NCI-H1694 (cell line): ENCODE results near the gene FAM83D.

Experiments used
- DNase-seq: peaks from one replicate; lab custom pipeline; 2025; lab: John Stamatoyannopoulos, UW

FAM83D gene, protein sequence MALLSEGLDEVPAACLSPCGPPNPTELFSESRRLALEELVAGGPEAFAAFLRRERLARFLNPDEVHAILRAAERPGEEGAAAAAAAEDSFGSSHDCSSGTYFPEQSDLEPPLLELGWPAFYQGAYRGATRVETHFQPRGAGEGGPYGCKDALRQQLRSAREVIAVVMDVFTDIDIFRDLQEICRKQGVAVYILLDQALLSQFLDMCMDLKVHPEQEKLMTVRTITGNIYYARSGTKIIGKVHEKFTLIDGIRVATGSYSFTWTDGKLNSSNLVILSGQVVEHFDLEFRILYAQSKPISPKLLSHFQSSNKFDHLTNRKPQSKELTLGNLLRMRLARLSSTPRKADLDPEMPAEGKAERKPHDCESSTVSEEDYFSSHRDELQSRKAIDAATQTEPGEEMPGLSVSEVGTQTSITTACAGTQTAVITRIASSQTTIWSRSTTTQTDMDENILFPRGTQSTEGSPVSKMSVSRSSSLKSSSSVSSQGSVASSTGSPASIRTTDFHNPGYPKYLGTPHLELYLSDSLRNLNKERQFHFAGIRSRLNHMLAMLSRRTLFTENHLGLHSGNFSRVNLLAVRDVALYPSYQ

DNA sequence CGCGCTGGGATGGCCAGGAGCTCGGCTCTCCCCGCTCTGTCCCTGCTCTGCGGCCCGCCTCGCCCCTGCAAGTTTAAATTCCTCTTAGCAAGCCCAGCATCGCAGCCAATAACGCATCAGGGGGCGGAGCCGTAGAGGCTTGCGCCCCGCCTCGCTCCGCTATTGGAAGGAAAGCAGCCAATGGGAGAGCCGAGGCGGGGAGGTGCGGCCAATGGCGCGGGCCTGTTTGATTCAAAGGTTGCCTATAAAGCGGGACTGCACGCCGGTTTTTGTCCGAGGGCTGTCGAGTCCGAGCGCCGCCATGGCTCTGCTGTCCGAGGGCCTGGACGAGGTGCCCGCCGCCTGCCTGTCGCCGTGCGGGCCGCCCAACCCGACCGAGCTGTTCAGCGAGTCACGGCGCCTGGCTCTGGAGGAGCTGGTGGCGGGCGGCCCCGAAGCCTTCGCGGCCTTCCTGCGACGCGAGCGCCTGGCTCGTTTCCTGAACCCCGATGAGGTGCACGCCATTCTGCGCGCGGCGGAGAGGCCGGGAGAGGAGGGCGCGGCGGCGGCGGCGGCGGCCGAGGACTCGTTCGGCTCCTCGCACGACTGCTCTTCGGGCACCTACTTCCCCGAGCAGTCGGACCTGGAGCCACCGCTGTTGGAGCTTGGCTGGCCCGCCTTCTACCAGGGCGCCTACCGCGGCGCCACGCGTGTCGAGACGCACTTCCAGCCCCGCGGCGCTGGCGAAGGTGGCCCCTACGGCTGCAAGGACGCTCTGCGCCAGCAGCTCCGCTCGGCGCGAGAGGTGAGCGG is at the start of gene FAM83D:
Gene FAM83D, plus strand, starts transcription at position 276 of the 792 bp plus-strand sequence. Its CDS starts 26 bp downstream, at position 302.
- peak; percentile 96 for DNase-seq

DNA sequence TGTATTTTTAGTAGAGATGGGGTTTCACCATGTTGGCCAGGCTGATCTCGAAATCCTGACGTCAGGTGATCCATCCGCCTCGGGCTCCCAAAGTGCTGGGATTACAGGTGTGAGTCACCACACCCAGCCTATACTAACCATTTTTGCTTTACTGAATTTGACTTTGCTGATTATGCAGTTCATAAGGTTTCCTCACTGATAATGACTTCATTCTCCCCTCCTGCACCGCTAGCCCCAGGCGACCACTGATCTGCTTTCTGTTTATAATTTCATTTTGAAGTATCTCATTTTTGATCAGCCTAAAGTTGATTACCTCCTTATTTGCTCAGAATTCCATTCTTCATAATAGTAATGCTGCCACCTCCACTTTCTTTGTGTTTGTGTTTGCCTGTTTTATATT is 48.7 kb upstream of the FAM83D start:
- no peak for DNase-seq

DNA sequence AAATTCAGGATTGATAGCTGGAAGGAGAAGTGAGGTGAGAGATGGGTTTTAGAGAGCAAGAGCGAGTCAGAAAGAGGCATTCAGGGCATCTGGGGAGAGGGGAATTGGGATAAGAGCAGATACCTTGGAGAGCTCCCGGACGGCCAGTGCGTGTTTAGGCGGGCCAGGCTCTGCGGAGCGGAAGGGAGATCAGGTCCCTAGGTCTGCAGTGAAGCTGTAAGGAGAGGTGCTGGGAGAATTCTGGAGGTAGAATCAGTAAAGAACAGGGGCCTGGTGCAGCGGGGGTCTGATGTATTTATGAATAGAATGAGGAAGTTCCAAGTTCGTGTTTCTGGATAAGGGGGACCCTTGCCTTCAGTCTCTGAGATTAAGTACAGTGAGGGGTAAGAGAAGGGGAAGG is 47.4 kb upstream of the FAM83D start:
- DNase-seq: no peak

DNA sequence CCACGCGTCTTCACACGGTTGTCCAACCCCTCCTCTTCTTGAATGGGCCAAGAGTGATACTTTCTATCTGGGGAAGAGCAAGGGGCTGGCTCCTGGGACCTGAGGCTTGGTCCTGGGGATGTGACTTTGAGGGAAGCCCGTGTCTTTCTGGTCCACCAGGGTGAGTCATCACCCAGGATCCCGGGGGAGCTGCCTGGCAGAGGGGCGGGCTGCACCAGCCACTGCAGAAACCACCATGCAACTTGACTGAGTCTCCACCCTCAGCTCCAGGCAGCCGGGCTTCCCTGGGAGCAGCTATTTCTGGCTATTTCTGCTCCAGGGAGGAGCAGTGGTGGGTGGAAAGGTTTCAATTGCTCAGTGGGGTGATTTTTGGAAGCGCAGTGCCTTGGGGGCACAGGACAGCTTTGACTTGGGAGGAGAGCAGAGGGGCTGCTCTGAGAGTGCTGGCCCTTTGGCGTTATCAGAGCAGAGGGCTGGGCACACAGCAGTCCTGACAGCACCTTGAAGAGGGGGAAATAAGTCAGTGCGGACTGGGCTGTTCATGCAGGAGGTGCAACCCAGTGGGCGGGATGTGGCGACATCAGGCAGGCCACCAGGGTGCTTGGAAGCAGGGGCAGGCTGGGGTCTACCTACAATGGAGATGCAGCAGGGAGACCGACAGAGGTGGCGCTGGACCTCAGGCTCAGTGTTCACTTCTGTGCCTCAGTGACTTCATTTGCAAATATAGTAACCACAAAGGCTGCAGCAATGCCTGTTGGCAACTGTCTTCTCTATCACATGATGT is 45.1 kb upstream of the FAM83D start:
- no peak for DNase-seq

DNA sequence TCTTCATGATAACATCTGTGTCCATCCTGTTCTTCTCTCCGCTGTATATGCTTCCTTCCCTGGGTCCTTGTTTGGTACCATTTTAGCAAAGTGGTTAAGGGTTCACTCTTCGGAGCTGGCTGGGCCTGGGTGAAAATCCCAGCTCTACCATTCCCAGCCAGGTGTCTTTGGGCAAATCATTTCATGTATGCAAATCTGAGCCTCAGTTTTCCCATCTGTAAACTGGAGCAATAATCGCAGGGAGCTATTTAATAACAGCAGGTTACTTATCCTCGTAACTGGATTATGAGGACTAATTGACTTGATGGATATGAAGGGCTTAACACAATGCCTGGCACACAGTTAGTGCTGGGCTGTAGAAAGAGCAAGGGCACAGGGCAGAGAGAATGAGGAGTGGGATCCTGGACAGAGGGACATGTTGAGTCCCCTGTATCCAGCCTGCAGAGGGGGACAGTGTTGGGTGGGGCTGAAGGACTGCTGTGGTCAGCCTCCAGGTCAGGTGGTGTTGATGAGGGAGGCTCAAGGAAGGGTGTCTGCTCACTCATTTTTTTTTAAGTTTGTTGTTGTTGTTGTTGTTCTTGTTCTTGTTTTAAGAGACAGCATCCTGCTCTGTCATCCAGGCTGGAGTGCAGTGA is 44.3 kb upstream of the FAM83D start:
- no peak for DNase-seq

DNA sequence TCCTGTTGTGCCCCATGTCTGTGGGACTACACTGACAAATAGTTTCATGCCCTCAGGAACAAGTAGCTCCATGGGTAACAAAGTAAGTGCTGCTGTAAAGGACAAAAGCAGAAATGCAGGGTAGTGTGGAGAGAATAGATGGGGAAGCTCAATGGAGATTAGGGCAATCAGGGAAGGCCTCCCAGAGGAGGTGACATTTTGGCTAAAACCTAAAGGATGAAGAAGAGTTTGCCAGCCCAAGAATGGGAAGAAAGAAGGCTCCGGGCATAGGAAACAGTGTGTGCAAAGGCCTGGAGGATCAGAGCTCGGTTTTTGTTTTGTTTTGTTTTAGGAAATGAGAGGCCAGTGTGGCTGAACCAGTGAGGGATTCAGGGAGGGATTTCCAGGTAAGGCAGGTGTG is 43.6 kb upstream of the FAM83D start:
- DNase-seq: no peak

DNA sequence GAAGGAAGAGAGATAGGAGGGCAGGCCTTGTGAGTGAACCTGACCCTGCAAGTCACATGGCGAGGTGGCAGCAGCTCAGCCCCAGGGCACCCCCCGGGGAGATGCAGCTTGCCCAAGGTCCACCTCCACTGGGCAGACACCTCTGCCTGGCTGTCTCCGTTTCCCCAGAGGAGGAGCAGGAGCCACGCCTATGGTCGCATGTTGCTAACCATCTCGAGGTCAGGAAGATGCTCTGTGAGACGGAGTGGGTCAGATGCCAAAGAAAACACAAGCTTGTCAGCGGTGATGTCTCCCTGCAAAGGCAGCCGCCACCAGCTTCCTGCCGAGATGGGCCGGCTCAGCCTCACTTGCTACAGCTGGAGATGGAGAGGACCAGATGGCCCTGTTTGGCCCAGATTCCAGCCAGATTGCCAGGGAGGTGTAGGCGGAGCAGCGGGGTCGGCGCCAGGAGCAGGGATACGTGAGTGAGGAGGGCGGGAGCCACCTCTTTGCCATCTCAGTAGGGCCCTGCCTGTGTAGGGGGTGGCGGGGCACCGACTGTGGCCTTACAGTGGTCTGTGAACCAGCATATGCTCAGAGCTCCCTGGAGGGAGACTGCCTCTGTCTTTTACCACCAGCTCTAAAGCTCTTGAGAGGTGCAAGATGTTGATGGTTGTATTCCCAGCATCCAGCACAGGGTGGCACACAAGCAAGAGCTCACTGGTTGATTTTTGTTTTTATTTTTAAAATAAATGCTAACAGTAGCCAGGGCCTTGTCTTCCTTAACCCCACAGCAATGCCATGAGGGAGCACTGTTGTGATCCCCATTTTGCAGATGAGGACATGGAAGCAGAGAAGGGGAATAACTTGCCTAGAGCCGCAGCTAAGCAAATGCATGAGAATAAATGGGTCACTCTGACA is 42.9 kb upstream of the FAM83D start:
- peak; percentile 94 for DNase-seq

DNA sequence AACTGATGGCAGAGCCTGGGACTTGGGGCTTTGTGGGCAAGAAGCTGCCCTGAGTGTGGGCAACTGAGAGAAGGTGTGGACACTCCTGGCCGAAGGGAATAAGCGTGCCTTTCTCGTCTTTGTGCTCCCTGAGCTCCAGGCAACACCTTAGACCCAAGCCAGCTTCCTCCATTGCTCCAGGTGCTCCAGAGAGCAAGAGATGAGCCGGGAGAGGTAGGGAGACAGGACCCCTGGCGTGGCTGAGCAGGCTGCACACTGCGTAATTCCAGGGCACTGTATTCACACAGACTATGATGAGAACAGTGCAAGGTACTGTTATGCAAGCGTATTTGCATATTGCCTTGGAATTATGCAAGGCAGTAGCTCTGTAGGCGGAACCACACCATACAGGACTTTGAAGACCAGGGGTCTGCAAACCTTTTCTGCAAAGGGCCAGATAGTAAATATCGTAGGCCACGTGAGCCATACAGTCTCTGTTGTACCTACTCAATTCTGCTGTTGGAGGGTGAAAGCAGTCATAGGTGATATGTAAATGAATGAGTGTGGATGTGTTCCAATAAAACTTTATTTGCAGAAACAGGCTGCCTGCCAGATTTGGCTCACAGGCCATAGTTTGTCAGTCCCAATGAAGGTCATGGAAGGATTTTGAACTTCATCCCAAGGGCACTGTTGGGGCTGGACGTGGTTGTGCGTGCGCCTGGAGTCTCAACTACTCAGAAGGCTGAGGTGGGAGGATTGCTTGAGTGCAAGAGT is 42.1 kb upstream of the FAM83D start:
- DNase-seq: no peak

DNA sequence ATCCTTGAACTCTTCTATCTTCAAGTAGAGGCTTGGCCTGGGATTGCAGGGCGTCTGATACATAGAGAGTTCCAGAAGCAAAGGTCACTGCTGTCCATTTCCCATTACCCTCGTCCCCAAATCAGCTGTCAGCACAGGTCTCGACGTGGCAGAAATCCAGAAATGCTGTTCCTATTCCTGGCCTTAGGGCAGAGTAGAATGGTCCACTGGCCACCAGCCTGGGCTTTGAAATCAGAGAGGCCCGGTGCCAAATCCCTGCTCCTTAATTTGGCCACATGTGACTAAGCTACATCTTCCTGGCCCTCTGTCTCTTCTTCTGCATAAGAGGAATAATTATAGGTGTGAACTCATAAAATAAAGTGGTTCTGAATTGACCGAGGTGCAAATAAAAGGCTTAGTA is 40.9 kb upstream of the FAM83D start:
- DNase-seq: no peak

DNA sequence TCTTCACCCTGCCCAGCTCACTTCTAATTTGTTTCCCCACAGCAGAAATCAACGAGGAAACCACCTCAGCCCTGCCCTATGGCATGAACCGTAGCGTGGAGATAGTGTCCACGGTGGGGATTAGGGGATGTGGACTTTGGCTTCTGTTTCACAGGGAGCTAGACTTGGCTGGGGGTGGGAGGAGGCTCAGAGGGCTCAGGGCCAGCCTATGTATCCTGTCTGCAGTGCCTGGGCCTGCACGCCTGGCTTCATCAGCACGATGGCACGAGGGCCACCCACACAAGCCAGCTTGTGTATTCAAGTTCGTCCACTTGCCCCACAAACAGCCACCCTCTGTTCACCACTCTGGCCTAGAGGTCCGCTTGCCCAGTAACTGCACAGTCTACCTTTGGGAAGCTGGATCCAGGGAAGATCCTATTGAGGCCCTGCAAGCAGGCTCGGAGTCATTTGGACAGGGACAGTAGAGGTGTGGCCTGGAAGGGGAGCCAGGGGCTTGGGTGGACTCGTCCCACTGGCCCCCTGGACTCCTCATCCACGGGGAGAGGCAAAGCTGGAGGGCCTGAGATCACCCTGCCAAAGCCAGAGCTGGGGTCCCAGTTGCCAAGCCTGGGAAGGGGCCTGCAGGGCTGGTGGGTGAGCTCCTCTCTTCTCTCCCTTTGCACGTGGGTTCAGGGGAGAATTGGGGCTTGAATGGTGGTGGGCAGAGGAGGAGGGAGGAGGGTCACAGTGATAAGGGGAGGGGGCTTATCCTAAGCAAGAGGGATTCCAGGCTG is 38.0 kb upstream of the FAM83D start:
- no peak for DNase-seq

DNA sequence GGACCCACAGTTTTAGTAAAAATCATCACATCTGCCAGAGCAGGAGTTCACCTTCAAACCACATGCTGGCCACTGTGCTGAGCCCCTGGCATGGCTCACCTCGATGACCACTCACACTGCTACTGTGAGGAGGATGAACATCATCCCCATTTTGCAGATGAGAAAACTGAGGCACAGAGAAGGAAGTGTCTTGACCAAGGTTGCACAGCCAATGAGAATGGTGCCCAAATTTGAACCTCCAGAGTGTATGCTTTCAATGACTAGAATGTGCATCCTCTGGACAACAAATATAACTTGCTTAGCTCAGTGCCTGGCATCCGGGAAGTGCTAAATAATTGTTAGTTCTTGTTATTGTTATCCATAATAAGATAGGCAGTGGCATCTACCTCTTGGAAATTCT is 37.2 kb upstream of the FAM83D start:
- DNase-seq: no peak

DNA sequence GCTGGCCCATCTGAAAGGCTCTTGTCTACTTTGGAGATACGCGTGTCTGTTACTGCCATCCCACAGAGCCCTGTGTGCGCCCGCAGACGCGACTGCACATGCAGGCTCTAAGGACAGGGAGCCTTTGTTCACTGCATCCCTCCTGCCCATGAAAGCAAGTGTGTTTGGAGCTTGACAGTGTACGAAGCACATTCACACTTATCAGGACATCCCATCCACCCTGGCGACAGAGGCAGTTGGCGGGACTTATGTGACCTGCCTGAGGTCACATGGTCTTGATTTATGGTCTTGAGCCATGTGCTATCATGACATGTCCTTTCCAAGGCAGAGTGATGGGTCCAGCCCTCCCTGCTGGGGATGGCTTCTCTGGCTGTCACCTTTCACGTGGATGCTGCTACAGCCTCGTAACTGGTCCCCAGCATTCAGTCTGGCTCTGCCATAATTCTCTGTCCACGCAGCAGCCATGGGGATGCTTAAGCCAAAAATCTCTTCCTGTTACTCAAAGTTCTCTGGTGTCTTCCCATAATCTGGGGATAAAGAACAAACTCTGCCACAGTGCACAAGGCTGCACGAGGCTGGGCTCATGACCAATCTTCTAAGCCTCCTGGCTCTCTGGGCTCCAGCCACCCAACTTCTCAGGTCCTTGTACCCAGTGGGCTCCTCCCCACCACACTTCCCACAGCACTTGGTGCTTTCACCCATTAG is 36.3 kb upstream of the FAM83D start:
- DNase-seq: no peak

DNA sequence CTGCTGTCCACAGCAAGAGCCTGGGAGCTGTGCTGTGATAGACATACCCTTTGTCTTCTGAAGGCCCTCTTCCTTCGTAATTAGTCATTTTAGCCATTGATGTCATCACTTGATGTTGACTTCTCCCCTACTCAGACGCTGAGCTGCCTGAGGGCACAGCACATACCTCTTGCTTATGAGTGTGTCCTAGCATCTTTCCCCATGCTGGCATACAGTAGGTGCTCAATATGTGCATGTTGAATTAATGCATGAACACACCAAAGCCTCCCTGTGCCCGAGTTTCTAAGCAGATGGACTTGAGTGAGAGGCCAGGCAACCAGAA is 35.8 kb upstream of the FAM83D start:
- no peak for DNase-seq

DNA sequence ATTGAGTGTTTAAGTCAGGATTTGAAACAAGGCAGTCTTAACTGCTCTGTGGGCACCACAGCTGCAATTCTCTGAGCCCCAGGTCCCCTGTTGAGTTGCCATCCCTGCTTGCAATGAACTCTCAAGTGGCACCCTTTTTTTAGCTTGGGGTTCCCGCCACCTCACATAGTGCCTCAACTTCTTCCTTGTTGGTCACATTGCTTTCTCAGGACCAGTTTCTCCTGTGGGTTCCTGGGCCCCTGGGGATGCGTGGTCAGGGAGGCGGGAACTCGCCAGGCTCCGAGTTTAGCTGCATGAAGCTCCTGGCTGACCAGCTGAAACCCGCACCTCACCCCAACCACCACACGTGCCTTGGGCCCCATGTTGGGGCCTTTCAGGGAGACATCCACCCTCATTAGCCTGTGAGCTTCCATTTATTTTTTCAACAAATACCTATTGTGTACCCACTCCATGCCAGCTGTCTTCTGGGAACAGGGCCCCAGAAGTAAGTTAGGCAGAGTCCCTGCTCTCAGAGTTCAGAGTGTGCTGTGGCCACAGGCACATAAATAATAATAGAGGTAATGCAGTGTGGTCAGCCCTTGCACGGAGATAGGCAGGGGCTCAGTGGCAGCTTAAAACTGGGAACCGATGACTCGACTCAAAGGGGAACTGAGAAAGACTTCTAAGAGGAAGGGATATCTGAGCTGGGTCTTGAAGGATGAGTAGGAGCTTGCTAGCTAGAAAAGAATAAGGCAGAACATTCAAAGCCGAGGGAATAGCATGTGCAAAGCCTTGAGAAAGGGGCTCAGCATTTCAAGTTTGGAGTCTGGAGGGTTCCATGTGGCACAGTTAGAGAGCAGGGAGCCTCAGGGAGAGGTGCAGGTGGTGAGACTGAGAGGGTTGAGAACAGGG is 33.9 kb upstream of the FAM83D start:
- DNase-seq: no peak

DNA sequence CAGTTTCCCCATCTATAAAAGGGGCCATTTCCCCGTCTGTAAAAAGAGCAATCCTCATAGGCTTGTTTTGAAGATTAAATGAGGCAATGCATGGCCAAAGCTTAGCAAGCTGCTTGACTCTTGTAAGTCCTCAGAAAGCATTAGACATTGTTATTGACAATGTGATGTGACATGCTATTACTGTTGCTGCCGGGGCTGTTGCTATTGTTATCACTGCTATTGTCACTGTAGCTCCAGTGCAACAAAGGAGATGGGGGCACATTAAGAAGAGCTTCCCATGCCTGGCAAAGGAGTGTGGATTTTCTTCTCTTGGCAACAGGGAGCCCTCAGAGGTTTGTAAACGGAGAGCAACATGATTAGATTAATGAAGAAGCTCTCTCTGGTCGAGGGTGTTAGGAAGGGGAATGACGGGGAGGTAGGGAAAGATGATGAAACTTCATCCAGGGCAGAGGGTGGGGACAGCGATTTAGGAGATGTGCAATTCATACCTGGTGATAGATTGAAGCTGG is 33.1 kb upstream of the FAM83D start:
- no peak for DNase-seq

DNA sequence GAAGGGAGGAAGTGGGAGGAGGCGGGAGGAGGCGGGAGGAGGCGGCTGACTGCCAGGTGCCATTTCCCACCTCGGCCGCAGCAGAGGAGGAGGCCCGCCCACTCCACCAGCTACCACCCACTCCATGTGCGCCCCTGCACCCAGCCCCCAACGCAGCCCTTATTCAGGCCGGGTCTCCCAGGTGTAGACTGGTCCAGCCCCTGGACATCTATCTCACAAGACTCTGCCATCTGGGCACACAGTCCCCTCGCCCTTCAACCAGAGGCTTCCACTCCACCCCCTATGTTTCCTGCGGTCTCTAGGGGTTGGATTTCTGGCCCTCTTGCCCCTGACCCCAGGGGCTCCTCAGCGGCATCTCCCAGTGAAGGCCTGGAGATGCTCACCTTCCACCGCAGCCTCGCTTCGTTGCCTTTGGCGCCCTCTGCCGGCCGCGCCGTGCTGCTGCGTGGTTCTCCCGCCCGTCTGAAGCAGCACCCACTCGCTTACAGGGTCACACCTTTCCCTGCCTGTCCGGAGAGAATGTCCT is 32.6 kb upstream of the FAM83D start:
- peak; percentile 73 for DNase-seq
